Stimulated activated CD8-positive, alpha-beta memory T cell treated with anti-CD3 and anti-CD28 coated beads, Interleukin-4, amount 100 ng/mL, for 24 hours (primary cell): ENCODE measurements around the gene NPTX2.

Experiments used
- DNase-seq: peaks from one replicate; pipeline ENCODE4 v3.0.0-alpha.2; 2020; ENCODE audit warnings: low read depth

The NPTX2 gene

DNA sequence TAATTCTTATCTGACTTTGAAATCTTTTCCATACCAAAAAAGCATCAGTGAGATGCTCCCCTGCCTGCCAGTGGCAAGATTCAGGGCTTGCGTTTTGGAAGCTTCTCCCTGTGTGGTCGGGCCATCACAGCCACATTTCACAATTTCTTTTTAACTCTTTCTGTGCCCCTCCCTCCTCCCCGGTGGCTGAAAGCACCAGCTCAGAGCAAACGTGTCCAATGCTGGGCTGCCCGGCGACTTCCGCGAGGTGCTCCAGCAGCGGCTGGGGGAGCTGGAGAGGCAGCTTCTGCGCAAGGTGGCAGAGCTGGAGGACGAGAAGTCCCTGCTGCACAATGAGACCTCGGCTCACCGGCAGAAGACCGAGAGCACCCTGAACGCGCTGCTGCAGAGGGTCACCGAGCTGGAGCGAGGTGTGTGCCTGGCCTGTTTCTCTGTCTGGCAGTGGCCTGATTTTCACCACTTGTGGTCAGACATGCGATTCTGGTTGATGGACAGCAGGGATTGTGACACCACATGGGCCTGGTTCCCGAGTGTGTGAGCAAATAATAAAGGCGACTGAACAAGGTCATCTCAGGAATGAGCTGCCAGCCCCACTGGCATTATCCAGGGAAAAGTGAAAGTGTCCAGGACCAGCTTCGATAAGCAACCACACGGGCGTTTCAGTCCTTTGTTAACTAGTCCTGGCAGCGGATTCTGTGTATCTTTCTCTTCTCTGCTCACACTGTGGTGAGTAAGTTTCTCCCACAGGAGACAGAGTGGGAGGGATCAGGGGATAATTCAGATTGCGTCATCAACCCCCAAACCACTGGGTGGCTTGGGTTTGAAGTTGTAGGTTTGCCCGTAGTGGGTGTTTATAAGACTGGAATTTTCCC is 2.6 kb downstream of the NPTX2 start:
- no peak for DNase-seq

DNA sequence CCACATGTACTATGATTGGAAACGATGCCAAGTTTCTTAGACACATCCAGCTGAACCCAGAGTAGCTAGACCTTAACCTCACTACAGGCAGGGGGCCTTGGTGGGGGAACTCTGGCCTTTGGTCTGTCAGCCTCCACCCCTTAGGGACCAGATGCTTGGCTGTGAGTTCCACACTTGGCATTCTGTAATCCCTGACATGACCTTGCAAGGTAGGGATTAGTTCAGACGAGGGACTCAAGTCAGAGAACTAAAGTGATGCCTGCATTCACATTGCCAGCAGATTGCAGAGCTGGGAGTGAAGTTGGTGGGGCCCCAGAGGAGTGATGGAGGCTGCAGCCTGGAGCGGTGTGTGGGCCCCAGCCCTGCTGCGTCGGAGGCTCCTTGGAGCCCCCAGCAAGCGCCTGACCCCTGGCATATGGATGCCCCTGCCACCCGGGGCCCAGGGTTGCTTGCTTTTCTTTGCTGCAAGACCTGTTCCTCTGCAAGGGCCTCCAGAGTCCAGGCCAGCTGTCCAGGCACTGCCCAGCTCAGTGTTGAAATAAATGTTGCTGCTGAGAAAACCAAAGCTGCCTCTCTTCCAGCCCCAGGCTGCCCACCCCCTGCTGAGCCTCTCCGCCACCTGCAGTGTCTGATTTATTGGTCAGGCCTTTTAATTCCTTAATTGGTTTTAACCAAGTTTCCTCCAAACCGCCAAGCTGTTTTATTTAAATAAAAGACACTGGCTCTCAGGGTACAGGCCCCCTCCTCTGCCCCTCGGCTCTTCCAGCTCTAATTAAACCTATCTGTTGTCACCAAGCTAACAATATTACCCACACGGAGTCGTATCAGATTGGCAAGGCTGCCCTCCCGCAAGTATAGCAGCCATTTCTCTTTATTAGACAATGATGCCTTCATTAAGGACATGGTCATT is 4.7 kb downstream of the NPTX2 start:
- DNase-seq, result no peak

DNA sequence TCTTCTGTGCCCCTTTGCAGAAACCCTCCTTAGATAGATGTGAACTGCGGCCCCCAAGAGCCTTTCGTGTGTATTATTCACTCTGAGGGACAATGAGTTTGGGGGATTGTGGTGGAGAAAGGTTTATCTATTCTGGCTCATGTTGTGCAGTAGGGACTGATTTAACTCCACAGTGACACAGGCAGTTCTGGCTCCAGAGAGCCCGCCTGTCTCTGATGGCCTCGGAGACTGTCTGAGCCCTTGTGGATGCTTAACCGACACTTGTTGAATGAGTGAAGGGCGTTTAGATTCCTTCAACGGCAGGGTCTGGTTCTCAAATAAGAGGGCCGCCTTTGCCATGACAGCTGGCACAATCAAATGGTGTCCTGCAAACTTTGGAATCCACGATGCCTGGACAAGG is 5.8 kb downstream of the NPTX2 start:
- no peak for DNase-seq

DNA sequence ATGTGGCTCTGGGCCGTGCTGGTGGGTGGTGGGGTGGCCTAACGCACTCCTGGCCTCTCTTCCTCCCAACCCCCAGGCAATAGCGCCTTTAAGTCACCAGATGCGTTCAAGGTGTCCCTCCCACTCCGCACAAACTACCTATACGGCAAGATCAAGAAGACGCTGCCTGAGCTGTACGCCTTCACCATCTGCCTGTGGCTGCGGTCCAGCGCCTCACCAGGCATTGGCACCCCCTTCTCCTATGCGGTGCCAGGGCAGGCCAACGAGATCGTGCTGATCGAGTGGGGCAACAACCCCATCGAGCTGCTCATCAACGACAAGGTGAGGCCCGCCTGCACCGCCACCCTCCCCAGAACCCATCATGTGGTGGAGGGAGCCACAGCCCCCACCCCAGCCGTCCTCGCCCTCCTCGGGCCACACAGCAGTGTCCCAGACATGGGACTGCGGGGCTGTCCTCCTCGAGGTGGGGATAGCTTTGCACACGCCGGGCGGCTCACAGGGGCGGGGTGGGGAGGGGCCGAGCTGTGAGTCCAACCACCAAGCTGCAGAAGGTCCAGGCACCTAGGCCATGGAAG is 7.8 kb downstream of the NPTX2 start:
- DNase-seq, result no peak

DNA sequence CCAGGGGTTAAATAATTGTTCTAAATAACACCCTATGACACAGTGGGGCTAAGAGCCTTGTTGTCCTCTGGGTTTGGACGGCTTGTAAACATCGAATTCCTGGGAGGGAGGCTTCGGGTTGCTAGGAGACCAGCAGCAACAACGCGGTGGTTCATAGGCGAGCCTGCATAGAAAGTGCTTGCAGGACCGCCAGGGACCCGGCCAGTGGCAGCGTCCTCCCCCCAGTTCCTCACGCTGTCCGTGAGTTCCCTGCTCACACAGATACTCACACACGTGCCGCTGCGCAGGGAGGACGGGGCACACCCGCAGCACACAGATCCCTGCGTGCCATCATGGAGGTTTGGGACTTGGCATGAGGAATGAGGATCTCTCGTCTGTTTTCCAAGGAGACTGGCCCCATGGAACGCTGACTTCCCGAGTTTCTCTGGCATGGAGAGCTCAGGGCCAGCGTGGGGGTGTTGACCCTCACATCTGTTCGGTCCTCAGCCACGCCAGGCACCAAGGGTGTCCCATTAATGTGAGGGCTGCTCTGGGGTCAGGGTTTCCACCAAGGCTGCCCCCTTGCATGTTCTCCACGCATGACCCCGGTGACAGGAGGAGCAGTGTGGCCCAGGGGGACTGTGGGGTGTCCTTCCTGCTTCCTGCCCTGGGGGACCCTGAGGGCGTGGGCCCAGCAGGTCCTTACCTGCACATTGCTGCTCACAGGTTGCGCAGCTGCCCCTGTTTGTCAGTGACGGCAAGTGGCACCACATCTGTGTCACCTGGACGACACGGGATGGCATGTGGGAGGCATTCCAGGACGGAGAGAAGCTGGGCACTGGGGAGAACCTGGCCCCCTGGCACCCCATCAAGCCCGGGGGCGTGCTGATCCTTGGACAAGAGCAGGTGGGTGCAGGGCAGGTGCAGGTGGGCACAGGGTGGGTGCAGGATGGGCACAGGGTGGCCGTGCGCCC is 9.7 kb downstream of the NPTX2 start:
- DNase-seq, result no peak

DNA sequence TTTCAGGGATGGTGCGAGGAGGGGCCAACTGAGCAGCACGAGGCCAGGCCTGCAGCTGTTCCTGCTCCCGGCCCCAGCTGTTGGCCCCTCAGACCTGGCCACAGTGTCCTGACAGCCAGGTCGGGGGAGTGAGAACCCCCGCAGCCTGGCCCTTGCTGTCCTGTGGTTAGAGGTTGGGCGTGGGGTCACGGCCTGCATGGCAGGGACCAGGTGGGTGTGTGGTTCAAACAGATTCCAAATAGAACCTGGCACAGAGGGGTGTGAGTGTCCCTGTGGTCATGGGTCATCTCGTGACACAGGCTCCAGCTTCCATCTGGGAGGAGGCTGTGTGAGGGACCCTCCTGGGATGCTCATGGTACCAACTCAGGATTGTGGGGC is 10.3 kb downstream of the NPTX2 start:
- DNase-seq, result no peak

DNA sequence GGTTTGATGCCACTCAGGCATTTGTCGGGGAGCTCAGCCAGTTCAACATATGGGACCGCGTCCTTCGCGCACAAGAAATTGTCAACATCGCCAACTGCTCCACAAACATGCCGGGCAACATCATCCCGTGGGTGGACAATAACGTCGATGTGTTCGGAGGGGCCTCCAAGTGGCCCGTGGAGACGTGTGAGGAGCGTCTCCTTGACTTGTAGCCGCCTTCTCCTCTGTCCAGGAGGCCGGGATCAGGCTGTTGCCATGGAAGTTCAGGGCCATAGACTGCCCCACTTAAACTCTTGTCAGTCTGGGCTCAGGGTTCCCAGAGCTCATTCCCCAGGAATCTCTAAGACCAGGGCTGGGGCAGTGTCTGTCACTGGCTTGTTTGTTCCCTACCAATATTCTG is 11.3 kb downstream of the NPTX2 start:
- no peak for DNase-seq

DNA sequence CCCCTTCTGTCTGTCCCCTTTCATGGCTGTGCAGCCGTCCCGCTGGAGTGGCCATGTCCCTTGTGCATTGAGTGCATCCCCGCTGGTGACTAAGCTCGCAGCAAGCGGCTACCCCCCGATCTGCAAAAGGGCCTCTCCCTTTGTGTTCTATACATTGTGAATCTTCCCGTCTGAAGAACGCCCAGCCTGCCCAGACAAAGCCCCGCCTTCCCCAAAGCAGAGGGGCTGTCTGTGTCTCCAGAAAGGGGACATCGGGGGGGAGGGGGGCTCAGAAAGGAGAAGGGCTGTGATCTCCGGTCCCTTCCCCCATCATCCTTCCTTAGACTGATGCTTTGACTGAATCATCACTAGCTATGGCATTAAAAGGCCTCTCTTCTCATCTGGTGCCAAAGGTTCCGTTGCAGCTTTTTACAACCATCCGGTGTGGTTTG is 11.9 kb downstream of the NPTX2 start:
- DNase-seq, result no peak

DNA sequence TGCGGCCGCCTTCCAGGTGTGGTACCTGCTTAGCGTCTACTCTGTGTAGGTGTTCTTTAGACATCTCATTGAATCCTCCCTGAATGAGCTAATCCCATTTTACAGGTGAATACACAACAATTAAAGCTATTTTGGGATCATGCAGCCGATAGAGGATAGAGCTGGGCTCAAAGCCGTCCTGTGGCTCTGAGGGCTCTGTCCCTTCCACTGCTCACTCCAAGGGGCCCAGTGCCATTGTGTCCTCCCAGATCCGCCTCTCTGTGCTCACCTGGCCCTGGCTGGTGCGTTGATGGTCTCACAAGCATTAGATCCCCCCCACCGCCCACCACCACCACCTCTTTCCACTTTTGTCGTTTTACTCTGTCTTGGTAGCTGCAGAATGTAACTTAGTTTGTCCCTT is 13.1 kb downstream of the NPTX2 start:
- DNase-seq, result no peak

DNA sequence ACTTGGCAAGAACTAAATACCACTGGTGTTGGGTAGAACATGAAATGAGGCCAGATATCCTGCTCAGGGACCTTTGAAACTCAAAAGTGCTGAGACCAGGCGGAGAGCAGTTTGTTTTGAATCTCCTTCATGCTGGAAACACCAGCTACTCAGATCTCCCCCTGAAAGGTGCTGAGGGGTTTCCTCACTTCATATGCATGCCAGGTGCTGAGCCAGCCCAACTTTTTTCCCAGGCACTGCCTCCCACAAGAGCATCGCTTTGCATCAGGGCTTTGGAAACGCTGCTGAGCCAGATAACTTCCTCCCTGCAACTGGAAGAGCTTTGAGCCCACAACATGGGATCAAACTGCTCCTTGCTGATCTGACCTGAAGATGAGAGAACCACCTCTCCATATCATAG is 13.7 kb downstream of the NPTX2 start:
- DNase-seq, result no peak

DNA sequence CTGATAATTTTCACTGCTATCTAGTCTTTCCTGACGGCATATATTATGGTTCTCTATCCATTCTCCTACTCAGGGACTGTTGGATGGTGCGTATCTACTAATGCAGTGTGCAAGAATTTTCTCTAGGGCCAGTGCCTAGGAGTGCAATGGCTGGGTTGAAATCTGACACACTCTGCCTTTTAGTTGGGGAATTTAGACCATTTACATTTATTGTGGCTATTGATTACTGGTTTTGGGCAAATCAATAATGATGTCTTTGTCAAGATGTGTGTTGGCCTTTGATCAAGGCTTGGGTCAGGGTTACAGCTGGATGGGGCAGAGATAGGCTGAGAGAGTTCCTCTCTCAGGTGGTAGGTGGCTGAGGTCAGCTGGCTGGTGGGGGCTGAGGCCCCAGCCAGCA is 21.8 kb downstream of the NPTX2 start:
- no peak for DNase-seq

DNA sequence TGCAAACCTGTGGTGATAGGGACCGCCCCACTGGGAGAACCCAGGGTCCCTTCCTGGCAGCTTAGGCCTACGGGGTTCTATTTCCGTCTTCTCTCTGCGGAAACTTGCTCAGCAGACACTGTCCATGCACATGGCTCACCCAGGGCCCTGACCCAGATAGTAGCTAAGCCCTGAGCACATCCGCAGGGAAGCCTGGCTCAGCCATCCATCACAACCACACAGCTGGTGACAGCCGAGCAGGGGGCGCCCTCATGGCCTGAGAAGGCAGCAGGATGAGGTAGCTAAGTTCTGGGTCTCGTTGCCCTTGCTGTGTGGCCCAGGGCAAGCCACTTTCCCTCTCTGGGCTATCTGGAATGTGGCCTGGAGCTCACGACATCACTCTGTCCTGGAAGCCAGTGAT is 23.3 kb downstream of the NPTX2 start:
- DNase-seq, result no peak

DNA sequence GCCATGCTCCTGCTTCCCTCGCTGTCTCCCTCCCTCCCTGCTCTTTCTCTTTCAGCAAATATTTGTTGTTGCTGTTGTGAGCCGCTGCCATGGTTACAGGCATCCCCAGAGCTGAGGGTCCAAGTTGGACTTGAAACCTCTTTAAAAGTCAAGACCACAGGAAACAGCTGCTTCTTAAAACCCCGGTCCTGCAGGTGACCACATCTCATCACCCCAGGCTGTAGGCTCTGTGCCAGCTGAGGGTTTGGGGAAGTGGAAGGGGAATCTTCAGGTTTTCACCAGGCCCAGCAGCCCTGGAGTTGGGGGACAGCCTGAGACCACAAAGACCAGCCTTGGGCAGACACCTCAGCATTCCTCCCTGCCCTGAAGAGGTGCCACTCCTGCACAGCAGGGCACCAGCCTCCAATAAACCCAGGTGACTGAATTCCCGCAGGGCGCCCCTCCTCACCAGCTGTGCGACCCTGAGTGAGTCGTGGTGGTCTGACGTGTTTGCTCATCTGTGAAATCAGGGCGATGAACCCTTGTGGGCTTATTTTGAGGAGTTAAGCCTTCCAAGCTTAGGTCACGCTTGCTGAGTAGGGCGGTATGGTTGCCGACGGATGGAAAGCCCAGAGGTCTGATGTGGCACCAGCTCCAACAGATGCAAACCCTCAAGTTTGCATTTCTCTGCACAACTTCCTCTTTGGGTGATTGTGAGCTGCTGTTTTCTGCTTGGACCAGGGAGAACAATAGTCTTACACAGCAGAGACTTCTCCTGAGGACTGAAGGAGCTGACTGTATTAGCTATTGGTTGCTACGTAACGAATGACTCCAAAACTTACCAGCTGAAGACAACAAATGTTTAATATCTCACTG is 24.8 kb downstream of the NPTX2 start:
- no peak for DNase-seq

DNA sequence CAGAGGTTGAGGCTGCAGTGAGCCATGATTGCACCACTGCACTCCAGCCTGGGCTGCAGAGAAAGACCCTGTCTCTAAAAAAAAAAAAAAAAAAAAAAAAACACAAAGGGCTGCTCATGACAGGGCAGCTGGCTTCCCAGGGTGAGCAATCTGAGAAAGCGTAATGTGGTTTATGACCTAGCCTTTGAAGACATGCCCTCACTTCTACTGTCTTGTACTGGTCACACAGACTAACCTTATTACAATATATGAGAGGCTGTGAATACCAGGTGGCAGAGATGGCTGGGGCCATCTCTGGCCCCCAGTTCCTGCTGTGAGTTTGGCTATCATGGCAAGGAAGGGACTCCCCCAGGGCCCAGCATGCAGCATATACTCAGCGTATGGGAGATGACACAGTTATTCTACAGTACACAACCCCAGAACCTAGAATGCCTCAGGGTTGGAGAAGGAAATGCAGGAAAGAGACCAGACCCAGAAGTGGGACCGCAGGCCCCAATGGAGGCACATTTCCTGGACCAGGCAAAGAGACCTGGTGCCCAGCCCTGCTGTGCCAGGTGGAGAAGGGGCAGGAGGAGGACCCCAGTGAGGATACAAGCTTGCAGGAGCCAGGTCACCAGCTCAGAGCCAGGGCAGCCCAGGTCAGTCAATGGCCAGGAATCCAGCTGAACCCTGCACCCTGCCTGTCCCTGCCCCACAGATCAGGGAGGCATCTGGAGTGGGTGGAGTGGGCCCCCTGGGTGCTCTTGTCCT is 26.3 kb downstream of the NPTX2 start:
- no peak for DNase-seq

DNA sequence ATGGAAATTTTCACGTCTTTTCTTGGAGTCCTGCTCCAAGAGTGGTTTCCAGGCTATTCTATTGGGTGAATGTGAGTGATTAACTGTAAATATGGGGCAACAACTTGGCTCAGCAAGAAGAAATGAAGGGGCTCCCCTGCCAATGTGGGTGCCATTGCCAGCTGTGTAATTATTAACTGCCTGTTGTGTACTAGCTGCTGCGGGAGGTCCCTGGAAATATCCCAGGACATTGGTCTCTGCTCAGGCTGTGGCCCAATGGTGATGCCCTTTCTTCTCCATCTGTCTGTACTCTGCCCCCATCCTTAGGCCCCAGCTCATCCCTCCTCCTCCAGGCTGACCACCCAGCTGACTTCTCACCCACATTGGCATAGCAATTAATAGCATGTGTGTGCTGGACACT is 29.4 kb downstream of the NPTX2 start:
- DNase-seq, result no peak

DNA sequence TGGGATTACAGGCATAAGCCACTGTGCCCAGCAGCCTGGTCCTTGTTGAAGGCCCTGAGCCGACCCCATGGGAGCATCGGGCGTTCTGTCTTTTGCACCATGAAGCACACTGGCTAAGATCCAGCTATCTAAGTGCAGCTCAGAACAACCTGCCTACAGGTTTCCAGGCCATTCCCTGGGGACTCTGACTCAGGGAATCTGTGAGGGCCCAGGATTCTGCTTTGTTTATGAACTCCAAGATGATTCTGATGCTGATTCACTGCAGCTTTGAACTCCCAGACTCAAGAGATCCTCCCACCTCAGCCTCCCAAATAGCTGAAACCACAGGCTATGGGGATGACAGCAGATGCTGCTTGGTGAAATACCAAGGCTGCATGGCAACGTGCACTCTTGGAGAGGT is 30.2 kb downstream of the NPTX2 start:
- DNase-seq, result no peak

DNA sequence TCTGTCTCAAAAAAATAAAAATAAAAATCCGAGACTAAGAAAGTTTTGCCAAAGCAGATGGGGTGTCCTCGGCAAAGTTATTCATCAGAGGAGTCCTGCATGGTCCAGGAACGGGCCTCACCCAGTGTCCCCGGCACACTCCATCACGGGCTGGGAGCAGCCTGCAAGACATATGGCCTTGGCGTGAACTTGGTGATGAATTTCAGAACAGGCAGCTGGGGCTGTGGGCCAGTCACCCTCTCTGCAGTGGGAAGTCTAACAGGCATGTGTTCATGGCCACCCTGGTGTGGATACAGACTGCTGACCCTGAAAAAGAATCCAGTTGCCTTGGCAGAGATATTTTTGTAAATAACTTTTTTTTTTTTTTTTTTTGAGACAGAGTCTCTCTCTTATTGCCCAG is 34.7 kb downstream of the NPTX2 start:
- DNase-seq, result no peak

DNA sequence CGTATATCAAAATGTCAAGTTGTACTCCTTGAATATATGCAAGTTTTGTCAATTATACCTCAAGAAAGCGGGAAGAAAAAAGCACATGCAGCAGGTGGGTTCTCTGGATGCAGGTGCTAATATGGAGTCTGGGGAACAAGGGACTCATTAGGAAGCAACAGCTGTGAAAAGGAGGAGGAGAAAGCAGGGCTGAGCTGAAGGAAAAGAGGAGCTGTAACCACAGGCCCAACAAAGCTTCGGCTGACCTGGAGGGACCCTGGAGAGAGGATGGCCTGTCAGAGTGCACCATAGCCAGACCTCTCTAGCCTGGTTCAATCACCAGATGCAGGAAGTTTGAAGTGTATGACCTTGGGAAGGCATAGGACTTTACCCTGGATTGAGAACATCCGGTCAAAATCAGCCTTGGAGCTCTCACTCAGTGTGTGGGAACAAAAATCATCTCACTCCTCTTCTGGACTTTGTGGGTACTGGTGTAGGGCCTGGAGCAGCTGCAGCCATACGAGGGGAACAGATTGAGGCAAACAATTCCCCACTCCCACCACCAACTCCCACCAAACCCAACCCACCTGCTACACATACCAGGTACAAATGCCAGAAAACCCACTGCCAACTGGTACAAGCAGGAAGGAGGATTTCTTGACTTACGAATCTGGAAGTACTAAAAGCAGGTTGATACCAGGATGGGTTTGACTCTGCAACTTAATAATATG is 36.7 kb downstream of the NPTX2 start:
- no peak for DNase-seq

DNA sequence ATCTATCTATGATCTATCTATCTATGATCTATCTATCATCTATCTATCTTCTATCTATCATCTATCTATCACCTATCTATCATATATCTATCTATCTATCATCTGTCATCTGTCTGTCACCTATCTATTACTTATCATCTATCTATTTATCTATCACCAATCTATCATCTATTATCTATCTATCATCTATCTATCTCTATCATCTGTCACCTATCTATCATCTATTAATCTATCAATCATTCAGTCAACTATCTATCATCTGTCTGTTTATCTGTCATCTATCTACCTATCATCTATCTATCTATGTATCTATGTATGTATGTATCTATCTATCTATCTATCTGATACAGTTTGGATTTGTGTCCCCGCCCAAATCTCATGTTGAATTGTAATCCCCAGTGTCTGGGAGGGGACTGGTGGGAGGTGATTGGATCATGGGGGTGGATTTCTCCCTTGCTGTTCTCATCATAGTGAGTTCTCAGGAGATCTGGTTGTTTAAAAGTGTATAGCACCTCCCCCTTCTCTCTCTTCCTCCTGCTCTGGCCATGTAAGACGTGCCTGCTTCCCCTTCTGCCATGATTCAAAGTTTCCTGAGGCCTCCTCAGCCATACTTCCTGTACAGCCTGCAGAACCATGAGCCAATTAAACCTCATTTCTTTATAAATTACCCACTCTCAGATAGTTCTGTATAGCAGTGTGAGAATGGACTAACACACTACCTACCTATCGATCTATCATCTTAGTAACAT is 37.6 kb downstream of the NPTX2 start:
- DNase-seq, result no peak
